AG09319 (cell line): ENCODE measurements around the gene SPOPL.
"Not testable (repeated sequence)": the region's sequence is repeated elsewhere in the genome, so short reads cannot be mapped to it uniquely, and the experiment has no call there.

Experiments
- DNase-seq: peaks from one replicate; pipeline ENCODE4 v3.0.0-alpha.2; 2010; ENCODE audit warnings: low read depth; ENCODE audit errors: extremely low read depth
- TF ChIP-seq, protein P1 (sequence below): IDR thresholded peaks from 2 replicates; pipeline ENCODE4 v1.5.1; 2011; ENCODE audit warnings: low read depth, mild to moderate bottlenecking, inconsistent platforms, low read length, moderate library complexity

SPOPL gene

DNA sequence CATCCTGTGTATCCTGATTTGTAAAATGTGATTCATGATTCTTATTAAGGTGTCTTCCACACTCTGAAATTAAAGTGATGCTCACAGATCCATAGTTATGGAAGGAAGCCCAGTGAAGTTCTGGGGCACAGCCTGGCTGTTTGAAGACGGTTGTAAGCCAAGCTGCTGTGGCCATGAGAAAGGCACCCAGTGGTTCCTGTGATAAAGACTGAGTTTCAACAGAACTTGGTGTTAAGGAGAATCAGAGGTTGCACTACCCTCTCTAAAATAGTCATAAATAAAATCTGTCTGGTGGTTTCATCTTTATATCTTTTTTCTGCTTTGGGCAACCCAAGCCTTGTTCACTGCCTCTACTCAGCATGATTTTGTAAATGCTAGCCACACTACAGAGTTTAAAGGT, 32.2 kb upstream of the SPOPL start:
- no peak for DNase-seq
- TF ChIP-seq, protein P1, sequence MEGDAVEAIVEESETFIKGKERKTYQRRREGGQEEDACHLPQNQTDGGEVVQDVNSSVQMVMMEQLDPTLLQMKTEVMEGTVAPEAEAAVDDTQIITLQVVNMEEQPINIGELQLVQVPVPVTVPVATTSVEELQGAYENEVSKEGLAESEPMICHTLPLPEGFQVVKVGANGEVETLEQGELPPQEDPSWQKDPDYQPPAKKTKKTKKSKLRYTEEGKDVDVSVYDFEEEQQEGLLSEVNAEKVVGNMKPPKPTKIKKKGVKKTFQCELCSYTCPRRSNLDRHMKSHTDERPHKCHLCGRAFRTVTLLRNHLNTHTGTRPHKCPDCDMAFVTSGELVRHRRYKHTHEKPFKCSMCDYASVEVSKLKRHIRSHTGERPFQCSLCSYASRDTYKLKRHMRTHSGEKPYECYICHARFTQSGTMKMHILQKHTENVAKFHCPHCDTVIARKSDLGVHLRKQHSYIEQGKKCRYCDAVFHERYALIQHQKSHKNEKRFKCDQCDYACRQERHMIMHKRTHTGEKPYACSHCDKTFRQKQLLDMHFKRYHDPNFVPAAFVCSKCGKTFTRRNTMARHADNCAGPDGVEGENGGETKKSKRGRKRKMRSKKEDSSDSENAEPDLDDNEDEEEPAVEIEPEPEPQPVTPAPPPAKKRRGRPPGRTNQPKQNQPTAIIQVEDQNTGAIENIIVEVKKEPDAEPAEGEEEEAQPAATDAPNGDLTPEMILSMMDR, result no peak

DNA sequence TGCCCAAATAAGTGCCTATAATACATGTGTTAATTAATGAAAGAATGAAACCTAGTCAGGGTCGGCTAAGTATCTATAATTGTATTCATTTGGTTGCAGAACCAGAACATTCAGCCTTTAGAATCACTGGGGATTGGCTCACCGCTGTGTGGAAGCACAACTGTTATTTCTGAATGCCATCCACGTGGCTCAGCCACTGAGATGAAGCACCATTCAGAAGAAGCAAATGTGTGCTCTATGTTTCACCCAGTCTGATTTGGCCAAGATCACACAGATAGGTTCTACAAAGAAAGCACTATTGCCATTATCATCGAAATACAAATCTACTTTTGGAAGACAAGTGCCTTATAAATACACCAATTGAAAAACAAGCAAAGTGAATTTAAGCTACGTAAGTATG, 30.6 kb upstream of the SPOPL start:
- no peak for DNase-seq
- TF ChIP-seq, protein P1, result no peak

DNA sequence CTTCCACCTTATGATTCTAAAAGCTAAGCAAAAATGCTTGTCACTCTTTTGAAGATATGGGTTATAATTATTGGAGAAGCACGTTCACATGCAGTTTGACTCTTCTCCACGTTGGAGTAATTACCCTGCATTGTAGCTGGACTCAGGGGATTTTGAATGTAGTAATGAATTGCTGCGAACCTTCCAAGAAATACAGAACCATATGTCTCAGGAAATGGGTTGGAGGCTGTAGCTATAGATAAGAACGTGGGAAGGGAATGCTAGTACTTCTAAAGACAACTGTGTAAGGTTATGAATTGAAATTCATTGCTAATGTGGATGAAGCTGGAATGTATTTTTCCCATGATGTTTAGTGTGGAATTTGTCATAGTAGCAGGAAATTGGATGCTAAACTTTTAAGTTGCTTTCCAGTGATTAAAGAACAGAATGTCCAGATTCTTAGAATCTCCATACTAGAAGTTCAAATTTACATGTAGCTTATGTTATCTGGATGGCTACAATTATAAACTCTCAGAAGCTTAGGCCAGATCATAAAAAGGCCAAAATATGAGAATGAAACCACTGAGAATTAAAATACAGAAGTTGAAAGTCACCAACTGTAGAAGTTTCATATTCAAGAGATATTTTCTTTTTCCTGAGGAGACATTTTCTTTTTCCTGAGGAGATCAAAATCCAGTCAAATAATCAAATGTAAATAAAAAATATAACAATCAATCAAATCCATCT, 27.3 kb upstream of the SPOPL start:
- DNase-seq, result no peak
- TF ChIP-seq, protein P1, result no peak

DNA sequence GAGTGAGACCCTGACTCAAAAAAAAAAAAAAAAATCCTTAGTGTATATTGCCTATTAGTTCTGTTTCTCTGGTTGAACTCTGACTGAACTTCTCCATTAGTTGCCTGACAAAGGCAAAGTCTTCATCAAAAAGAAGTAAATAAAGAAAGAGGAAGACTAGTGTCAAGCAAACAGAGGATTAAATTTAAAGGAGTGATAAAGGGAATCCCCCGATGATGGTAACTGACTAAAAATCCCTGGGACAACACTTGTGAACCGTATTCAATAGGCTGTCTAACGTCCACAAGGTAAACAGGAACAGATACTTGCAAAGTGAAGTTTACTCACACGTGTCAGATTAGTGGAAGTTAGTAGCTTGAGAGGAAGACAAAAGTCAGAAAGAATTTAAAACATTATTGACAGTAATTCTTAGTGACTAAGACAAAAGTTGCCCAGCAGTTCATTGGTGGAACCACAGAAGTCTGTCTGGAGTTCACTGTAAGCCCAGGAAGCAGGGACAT, 26.2 kb upstream of the SPOPL start:
- no peak for DNase-seq
- TF ChIP-seq, protein P1, result no peak

DNA sequence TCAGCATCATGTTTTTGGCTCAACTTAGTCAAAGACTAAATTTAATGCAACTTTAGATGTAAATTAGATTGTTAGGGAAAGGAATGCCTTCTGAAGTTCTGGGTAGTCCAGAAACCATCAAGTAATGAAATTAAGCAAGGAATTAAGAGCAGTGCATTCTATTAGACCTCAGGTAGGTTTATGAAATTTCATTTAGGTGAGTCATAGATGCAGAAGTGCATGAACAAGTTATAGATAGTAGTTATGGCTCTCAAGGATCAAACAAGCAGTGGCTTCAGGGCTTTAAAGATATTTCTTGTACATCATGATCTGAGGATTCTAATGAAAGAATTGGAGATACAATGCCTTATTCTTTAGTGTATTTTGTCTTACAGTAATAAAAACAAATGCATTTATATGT, 25.4 kb upstream of the SPOPL start:
- no peak for DNase-seq
- TF ChIP-seq, protein P1, result no peak

DNA sequence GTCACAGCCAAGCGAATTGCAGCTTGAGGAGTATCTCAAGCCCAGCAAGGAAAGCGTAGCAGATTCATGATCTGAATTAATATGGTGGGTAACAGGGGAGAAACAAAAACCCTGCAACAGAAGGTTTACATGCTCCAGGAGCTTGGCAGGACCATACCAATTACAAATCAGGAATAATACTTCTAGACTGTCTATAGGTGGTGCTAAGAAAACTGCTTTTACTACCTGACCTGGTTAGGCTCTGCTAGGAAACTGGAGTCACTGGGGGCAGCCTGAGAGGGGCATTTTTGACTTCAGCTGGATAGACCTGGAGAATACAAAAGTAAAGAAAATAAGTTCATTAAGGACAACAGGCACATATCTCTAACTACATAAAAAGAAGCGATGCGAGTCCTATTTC, 24.6 kb upstream of the SPOPL start:
- TF ChIP-seq, protein P1, result no peak
- no peak for DNase-seq

DNA sequence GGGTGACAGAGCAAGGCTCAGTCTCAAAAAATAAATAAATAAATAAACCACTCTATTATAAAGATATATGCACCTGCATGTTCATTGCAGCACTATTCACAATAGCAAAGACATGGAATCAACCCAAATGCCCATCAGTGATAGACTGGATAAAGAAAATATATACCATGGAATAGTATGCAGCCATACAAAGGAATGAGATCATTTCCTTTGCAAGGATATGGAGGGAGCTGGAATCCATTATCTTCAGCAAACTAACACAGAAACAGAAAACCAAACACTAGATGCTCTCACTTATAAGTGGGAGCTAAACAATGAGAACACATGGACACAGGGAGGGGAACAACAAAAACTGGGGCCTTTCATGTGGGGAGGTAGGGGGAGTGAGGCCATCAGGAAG, 18.8 kb upstream of the SPOPL start:
- DNase-seq, result not testable (repeated sequence)

DNA sequence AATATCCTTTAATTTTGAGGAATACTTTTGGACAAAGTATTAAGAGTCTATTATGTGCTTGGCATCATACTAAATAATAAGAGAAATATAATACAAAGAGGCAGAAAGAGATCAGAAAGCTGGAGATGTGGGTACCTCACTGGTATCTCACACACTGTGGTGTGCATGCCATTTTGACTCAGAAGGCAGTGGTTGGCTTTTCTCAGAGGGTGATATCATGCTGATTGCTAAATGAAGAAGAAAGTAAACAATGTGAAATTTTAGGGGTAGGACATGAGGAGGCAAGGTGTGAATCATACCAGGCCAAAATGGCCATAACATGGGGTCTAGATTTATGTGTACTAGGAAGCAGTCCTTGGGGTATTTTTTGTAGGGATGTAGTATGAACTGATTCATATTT, 16.6 kb upstream of the SPOPL start:
- TF ChIP-seq, protein P1, result no peak
- no peak for DNase-seq
